Panc1 (cell line): ENCODE results near the gene LMBRD1.

ENCODE experiments used
- CTCF ChIP-seq: fragments of 450-650 bp; IDR thresholded peaks from 2 replicates; pipeline ENCODE4 v1.5.1; 2017; ENCODE audit warnings: mild to moderate bottlenecking
- POLR2AphosphoS5 ChIP-seq: IDR thresholded peaks from 2 replicates; pipeline ENCODE4 v1.6.1; 2012; ENCODE audit warnings: mild to moderate bottlenecking, low read depth, low read length, moderate library complexity
- REST ChIP-seq, 2 experiments: IDR thresholded peaks; 2 replicates each; pipeline ENCODE4 v1.6.1; 2011 to 2012; ENCODE audit warnings: low read depth in 2 of 2, control low read depth in 1 of 2, low read length in 1 of 2, mild to moderate bottlenecking in 1 of 2, moderate library complexity in 1 of 2; ENCODE audit not compliant: insufficient read depth in 1 of 2
- SIN3A ChIP-seq: IDR thresholded peaks from 2 replicates; pipeline ENCODE4 v1.6.1; 2012; ENCODE audit warnings: low read depth, mild to moderate bottlenecking, low read length, moderate library complexity, borderline replicate concordance; ENCODE audit not compliant: insufficient read depth
- TCF7L2 ChIP-seq: IDR thresholded peaks from 2 replicates; pipeline ENCODE4 v1.6.1; 2011; ENCODE audit warnings: mild to moderate bottlenecking, low read depth, low read length, inconsistent platforms

GRCh38 chr6:69663215-69663614, 133.6 kb downstream of the LMBRD1 start:
- TF ChIP-seq REST (IDR thresholded peaks at IDR 0.05; ENCODE audit: insufficient read depth in 1 of 2, low read depth in 2 of 2, low read length in 1 of 2) = no peak
- TF ChIP-seq POLR2AphosphoS5 = no peak
- TF ChIP-seq SIN3A = no peak
- TF ChIP-seq CTCF = no peak
- no peak for TF ChIP-seq TCF7L2
